ENCODE results near the gene MICAL3. TPM values are rescaled to one million over a fixed set of nuclear protein-coding genes. Genes with fewer than 3 reads are reported as not detected.
A peak's percentile ranks its signal among the peaks of the same experiment; 100 is the strongest.

MICAL3 gene
- total and polyA plus RNA-seq, 9 donors, result 21.9 to 50.1 (median 32.2) TPM

GRCh38 chr22:17893900-17894535 is 130.3 kb downstream of the MICAL3 start:
- no CpG with 5 or more reads among the region's 7 CpGs for WGBS (ENCODE audit: insufficient coverage)
- H3K9me3 ChIP-seq (replicated peaks; ENCODE audit: control insufficient read depth, low read depth, low read length), result no peaks in the 10 kb centered on the region
- no peaks in the 10 kb centered on the region for H3K27me3 ChIP-seq (ENCODE audit: control insufficient read depth, insufficient read depth, low read length)
- H3K36me3 ChIP-seq (ENCODE audit: control insufficient read depth, insufficient read depth, low read length), result peaks cover 45% of the 10 kb centered on the region
- no peak for DNase-seq
- H3K4me3 ChIP-seq (ENCODE audit: low read length), result no peak overlapping the region
- H3K27ac ChIP-seq (ENCODE audit: low read length), result no peak overlapping the region
- peaks cover 36% of the 10 kb centered on the region for H3K4me1 ChIP-seq (ENCODE audit: control insufficient read depth, insufficient read depth, low read length)

- H3K9me3 ChIP-seq (replicated peaks; ENCODE audit: control insufficient read depth, low read depth, low read length), result no peaks in the 10 kb centered on the region
- no peak for DNase-seq
- peaks cover 39% of the 10 kb centered on the region for H3K36me3 ChIP-seq (ENCODE audit: control insufficient read depth, insufficient read depth, low read length)
- H3K27ac ChIP-seq (ENCODE audit: low read length), result peak overlapping the region; percentile 59
- no peaks in the 10 kb centered on the region for H3K27me3 ChIP-seq (ENCODE audit: control insufficient read depth, insufficient read depth, low read length)
- no peak overlapping the region for H3K4me3 ChIP-seq (ENCODE audit: low read length)
- 92% methylated on average over 3 of the region's 4 CpGs for WGBS (ENCODE audit: insufficient coverage)
- H3K4me1 ChIP-seq (ENCODE audit: control insufficient read depth, insufficient read depth, low read length), result peaks cover 39% of the 10 kb centered on the region
These were observed 132.0 kb downstream of the MICAL3 start for GRCh38 chr22:17892376-17892775.

- Histone ChIP-seq H3K36me3 (ENCODE audit: control insufficient read depth, insufficient read depth, low read length) (peaks cover 41% of the 10 kb centered on the region), H3K9me3 (replicated peaks; ENCODE audit: control insufficient read depth, low read depth, low read length) (no peaks in the 10 kb centered on the region), H3K4me1 (ENCODE audit: control insufficient read depth, insufficient read depth, low read length) (peaks cover 34% of the 10 kb centered on the region), H3K27me3 (ENCODE audit: control insufficient read depth, insufficient read depth, low read length) (no peaks in the 10 kb centered on the region), H3K4me3 (ENCODE audit: low read length) (no peak overlapping the region), H3K27ac (ENCODE audit: low read length) (peak overlapping the region; percentile 59)
- WGBS (ENCODE audit: insufficient coverage), result 25% methylated on average over 4 of the region's 12 CpGs
- DNase-seq, result peak; percentile 45
These were observed 132.7 kb downstream of the MICAL3 start for GRCh38 chr22:17891481-17892167.

- peaks cover 32% of the 10 kb centered on the region for H3K4me1 ChIP-seq (ENCODE audit: control insufficient read depth, insufficient read depth, low read length)
- WGBS (ENCODE audit: insufficient coverage), result 67% methylated on average over 2 of the region's 3 CpGs
- H3K4me3 ChIP-seq (ENCODE audit: low read length), result no peak overlapping the region
- H3K9me3 ChIP-seq (replicated peaks; ENCODE audit: control insufficient read depth, low read depth, low read length), result no peaks in the 10 kb centered on the region
- DNase-seq, result peak; percentile 50
- H3K27ac ChIP-seq (ENCODE audit: low read length), result peak overlapping the region; percentile 32
- H3K36me3 ChIP-seq (ENCODE audit: control insufficient read depth, insufficient read depth, low read length), result peaks cover 42% of the 10 kb centered on the region
- H3K27me3 ChIP-seq (ENCODE audit: control insufficient read depth, insufficient read depth, low read length), result no peaks in the 10 kb centered on the region
These were observed 133.5 kb downstream of the MICAL3 start for GRCh38 chr22:17890892-17891291.

DNA sequence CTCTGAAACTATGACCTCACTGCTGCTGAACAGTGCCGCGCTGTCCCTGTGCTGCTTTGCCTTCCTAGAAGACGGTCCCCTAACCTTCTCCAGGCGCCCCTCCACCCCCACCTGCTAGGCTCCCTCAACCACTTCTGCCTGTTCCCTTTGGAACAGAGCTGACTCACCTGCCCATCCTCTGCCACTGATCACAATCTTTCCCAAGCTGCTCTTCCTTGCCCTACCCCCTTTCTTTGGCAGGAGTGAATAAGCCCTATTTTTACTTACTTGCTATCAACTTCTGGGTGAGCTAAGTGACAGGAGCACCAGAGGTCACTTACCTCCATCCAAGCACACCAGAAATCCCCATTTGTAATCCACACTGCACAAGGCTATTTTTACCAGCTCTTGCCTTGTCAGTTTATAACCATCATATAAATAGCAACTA is 134.1 kb downstream of the MICAL3 start:
- H3K27ac ChIP-seq (ENCODE audit: low read length), result peak overlapping the region; percentile 59
- WGBS (ENCODE audit: insufficient coverage), result 91% methylated on average over 4 of the region's 4 CpGs
- H3K9me3 ChIP-seq (replicated peaks; ENCODE audit: control insufficient read depth, low read depth, low read length), result no peaks in the 10 kb centered on the region
- H3K4me3 ChIP-seq (ENCODE audit: low read length), result no peak overlapping the region
- peaks cover 33% of the 10 kb centered on the region for H3K4me1 ChIP-seq (ENCODE audit: control insufficient read depth, insufficient read depth, low read length)
- peaks cover 45% of the 10 kb centered on the region for H3K36me3 ChIP-seq (ENCODE audit: control insufficient read depth, insufficient read depth, low read length)
- peak; percentile 36 for DNase-seq
- H3K27me3 ChIP-seq (ENCODE audit: control insufficient read depth, insufficient read depth, low read length), result no peaks in the 10 kb centered on the region

- H3K27me3 ChIP-seq (ENCODE audit: control insufficient read depth, insufficient read depth, low read length), result no peaks in the 10 kb centered on the region
- no peak for DNase-seq
- peaks cover 45% of the 10 kb centered on the region for H3K4me1 ChIP-seq (ENCODE audit: control insufficient read depth, insufficient read depth, low read length)
- WGBS (ENCODE audit: insufficient coverage), result 30% methylated on average over 2 of the region's 7 CpGs
- H3K9me3 ChIP-seq (replicated peaks; ENCODE audit: control insufficient read depth, low read depth, low read length), result no peaks in the 10 kb centered on the region
- H3K27ac ChIP-seq (ENCODE audit: low read length), result no peak overlapping the region
- H3K36me3 ChIP-seq (ENCODE audit: control insufficient read depth, insufficient read depth, low read length), result peaks cover 41% of the 10 kb centered on the region
- H3K4me3 ChIP-seq (ENCODE audit: low read length), result no peak overlapping the region
These were observed 135.5 kb downstream of the MICAL3 start for GRCh38 chr22:17888855-17889254.

DNA sequence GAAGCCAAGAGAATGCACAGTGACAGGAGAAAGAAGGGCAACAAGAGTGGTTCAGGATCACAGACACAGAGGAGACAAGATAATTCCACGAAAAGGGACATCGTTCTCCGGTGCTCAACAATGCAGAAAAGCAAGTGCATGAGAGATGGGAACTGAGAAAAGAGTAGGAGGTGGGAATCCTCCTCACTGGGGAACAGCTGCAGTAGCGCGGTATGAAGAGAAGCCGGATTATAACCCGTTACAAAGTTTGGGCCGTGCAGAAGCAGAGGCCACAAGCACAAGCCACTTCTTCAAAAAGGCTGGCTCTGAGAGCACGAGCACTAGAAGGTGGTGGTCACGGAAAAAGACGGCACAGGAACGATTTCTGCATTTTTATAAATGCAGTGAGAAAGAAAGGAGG is 135.9 kb downstream of the MICAL3 start:
- WGBS (ENCODE audit: insufficient coverage), result 76% methylated on average over 12 of the region's 12 CpGs
- Histone ChIP-seq H3K9me3 (replicated peaks; ENCODE audit: control insufficient read depth, low read depth, low read length) (no peaks in the 10 kb centered on the region), H3K4me1 (ENCODE audit: control insufficient read depth, insufficient read depth, low read length) (peaks cover 48% of the 10 kb centered on the region), H3K27me3 (ENCODE audit: control insufficient read depth, insufficient read depth, low read length) (no peaks in the 10 kb centered on the region), H3K27ac (ENCODE audit: low read length) (no peak overlapping the region), H3K36me3 (ENCODE audit: control insufficient read depth, insufficient read depth, low read length) (peaks cover 37% of the 10 kb centered on the region), H3K4me3 (ENCODE audit: low read length) (no peak overlapping the region)
- no peak for DNase-seq

GRCh38 chr22:17884893-17885292 is 139.5 kb downstream of the MICAL3 start:
- Histone ChIP-seq H3K9me3 (replicated peaks; ENCODE audit: control insufficient read depth, low read depth, low read length) (no peaks in the 10 kb centered on the region), H3K27ac (ENCODE audit: low read length) (peak overlapping the region; percentile 8), H3K4me1 (ENCODE audit: control insufficient read depth, insufficient read depth, low read length) (peaks cover 57% of the 10 kb centered on the region), H3K4me3 (ENCODE audit: low read length) (no peak overlapping the region), H3K36me3 (ENCODE audit: control insufficient read depth, insufficient read depth, low read length) (peaks cover 45% of the 10 kb centered on the region), H3K27me3 (ENCODE audit: control insufficient read depth, insufficient read depth, low read length) (no peaks in the 10 kb centered on the region)
- DNase-seq, result peak; percentile 51
- no CpG with 5 or more reads among the region's 8 CpGs for WGBS (ENCODE audit: insufficient coverage)

- Histone ChIP-seq H3K4me3 (ENCODE audit: low read length) (no peak overlapping the region), H3K27ac (ENCODE audit: low read length) (peak overlapping the region; percentile 8), H3K4me1 (ENCODE audit: control insufficient read depth, insufficient read depth, low read length) (peaks cover 51% of the 10 kb centered on the region), H3K27me3 (ENCODE audit: control insufficient read depth, insufficient read depth, low read length) (no peaks in the 10 kb centered on the region), H3K36me3 (ENCODE audit: control insufficient read depth, insufficient read depth, low read length) (peaks cover 43% of the 10 kb centered on the region), H3K9me3 (replicated peaks; ENCODE audit: control insufficient read depth, low read depth, low read length) (no peaks in the 10 kb centered on the region)
- no peak for DNase-seq
- WGBS (ENCODE audit: insufficient coverage), result no CpG with 5 or more reads among the region's 6 CpGs
These were observed 140.3 kb downstream of the MICAL3 start for GRCh38 chr22:17884084-17884483.

DNA sequence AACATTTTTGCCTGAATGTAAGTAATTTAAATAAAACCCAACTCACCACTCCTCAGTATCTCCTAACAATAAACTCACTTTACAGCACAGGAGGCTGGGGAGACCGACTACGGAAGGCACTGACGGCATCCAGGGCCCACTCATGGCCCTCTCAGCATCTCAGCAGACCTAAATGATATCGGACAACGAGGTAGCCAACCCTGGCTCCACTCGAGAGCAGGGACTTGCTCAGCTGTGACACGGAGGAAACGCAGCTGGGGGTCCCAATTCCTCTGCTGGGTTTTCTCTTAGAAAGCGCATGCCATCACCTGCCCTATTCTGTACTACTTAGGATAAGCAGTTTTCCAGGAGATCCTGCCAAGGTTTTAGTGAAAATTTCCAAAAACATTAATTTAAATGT is 141.0 kb downstream of the MICAL3 start:
- no peak for DNase-seq
- 83% methylated on average over 5 of the region's 9 CpGs for WGBS (ENCODE audit: insufficient coverage)
- no peaks in the 10 kb centered on the region for H3K27me3 ChIP-seq (ENCODE audit: control insufficient read depth, insufficient read depth, low read length)
- no peak overlapping the region for H3K27ac ChIP-seq (ENCODE audit: low read length)
- H3K4me3 ChIP-seq (ENCODE audit: low read length), result no peak overlapping the region
- peaks cover 43% of the 10 kb centered on the region for H3K36me3 ChIP-seq (ENCODE audit: control insufficient read depth, insufficient read depth, low read length)
- no peaks in the 10 kb centered on the region for H3K9me3 ChIP-seq (replicated peaks; ENCODE audit: control insufficient read depth, low read depth, low read length)
- H3K4me1 ChIP-seq (ENCODE audit: control insufficient read depth, insufficient read depth, low read length), result peaks cover 46% of the 10 kb centered on the region

All from muscle of leg (tissue), 11 donors.